ENCODE measurements around the gene USP53. TPM values are rescaled to one million over a fixed set of nuclear protein-coding genes. Genes with fewer than 3 reads are reported as not detected.

Gene USP53
- total and polyA plus RNA-seq, 9 of the 15 experiments (the other 6 are each of a cell fraction or from before 2014, with no cell fraction given): 2.9 to 9.6 (median 8.3) TPM

GRCh38 chr4:119289313-119289712 is 76.8 kb downstream of the USP53 start:
- H3K36me3 ChIP-seq (ENCODE audit: control insufficient read depth, insufficient read depth, low read length): peaks cover 7% of the 10 kb centered on the region
- ChIA-PET CTCF (ENCODE audit: low intra/inter-chr PET ratio) (no interaction called here), POLR2A (no interaction called here)
- H2AFZ ChIP-seq (ENCODE audit: low read depth, low read length): no peak overlapping the region
- H3K27me3 ChIP-seq (ENCODE audit: control insufficient read depth in 2 of 2, insufficient read depth in 2 of 2, low read length in 2 of 2): no peaks in the 10 kb centered on the region
- no peaks in the 10 kb centered on the region for H3K9me3 ChIP-seq (replicated peaks; ENCODE audit: control insufficient read depth, insufficient read depth, low read depth, low read length)
- in situ Hi-C loops (cut with MboI) (no loop called here), intact Hi-C loops (cut with micrococcal nuclease) (loop anchor here (5.0 to 10.0 kb wide), 2 partner anchors 155 to 307 kb away; partner anchors contain the start of gene MYOZ2)
- H4K20me1 ChIP-seq (replicated peaks; ENCODE audit: control insufficient read depth, insufficient read depth, low read length): no peaks in the 10 kb centered on the region
- TF ChIP-seq ZNF316 (IDR thresholded peaks at IDR 0.05) (peak; percentile 83), PTTG1 (tag; IDR thresholded peaks at IDR 0.05; ENCODE audit: low read depth) (no peak), MAFG (tag; conservative IDR thresholded peaks at IDR 0.05) (peak; percentile 76), MAFK (IDR thresholded peaks at IDR 0.05; ENCODE audit: low read length) (peak; percentile 80), ZFX (CRISPR knock-in tag; IDR thresholded peaks at IDR 0.05) (no peak), EP400 (IDR thresholded peaks at IDR 0.05) (no peak), MAFF (IDR thresholded peaks at IDR 0.05; ENCODE audit: low read length) (peak; percentile 85), NR3C1 (CRISPR knock-in tag; IDR thresholded peaks at IDR 0.05) (no peak), CSDE1 (IDR thresholded peaks at IDR 0.05) (no peak), SMAD2 (IDR thresholded peaks at IDR 0.05; ENCODE audit: low read depth, low read length) (no peak), C11orf30 (IDR thresholded peaks at IDR 0.05; ENCODE audit: low read depth) (peak; percentile 73), FOS (IDR thresholded peaks at IDR 0.05; ENCODE audit: extremely low read depth, insufficient read length) (no peak)
- no peaks in the 10 kb centered on the region for H3K9me1 ChIP-seq (ENCODE audit: control insufficient read depth, insufficient read depth, low read length)
- BruUV-seq (replicated peaks): no TSS peak
- 96% methylated on average over 5 of the region's 5 CpGs for WGBS (ENCODE audit: insufficient coverage, low coverage, missing lambda C conversion rate)
- no peak overlapping the region for H3K4me3 ChIP-seq
- H3K4me2 ChIP-seq (ENCODE audit: insufficient read depth, low read length): no peak overlapping the region
- no peak overlapping the region for H3K9ac ChIP-seq (ENCODE audit: insufficient read depth in 1 of 2, low read depth in 2 of 2, low read length in 2 of 2)
- H3K4me1 ChIP-seq (replicated peaks in 1 of 2; ENCODE audit: control insufficient read depth in 2 of 2, insufficient read depth in 2 of 2, low read length in 2 of 2): no peaks in the 10 kb centered on the region
- no peak for ATAC-seq
- no peak for DNase-seq (ENCODE audit: extremely low read depth in 1 of 4, low spot score in 3 of 4)
- H3K79me2 ChIP-seq (ENCODE audit: control insufficient read depth, insufficient read depth, low read length): no peaks in the 10 kb centered on the region
- no peak for FAIRE-seq
- no peak overlapping the region for H3K27ac ChIP-seq (ENCODE audit: extremely low read depth, low read depth, low read length)
